OCI-LY7 (cell line): ENCODE data around the gene GAB4. TPM values are rescaled to one million over a fixed set of nuclear protein-coding genes. Genes with fewer than 3 reads are reported as not detected.

Experiments used
- BruUV-seq: library from RNA; stranded (reverse); fragments of 400-500 nt; replicated peaks from 2 replicates; lab custom pipeline; 2021; lab: Mats Ljungman, UMichigan
- CTCF ChIA-PET: fragments of 300-600 bp; sonication (Branson Sonifier 250); formaldehyde crosslinking; loops from one replicate; lab custom pipeline; 2022; ENCODE audit warnings: antibody characterized with exemption; ENCODE audit not compliant: unreplicated experiment; lab: Charles Lee
- POLR2A ChIA-PET: fragments of 300-600 bp; sonication (Branson Sonifier 250); formaldehyde crosslinking; loops from one replicate; lab custom pipeline; 2022; ENCODE audit warnings: antibody characterized with exemption; lab: Charles Lee
- DNase-seq: peaks from one replicate; pipeline ENCODE4 v3.0.0-alpha.2; 2015; ENCODE audit warnings: low spot score
- H2AFZ ChIP-seq: fragments of 200-600 bp; sonication (generic), shearing (Covaris generic); 2 replicates; pipeline ENCODE4 v1.6.1; 2014; ENCODE audit warnings: mild to moderate bottlenecking, antibody characterized with exemption, low read length, moderate library complexity
- H3K27ac ChIP-seq: fragments of 200-600 bp; sonication (generic); 2 replicates; pipeline ENCODE4 v1.5.1; 2014; ENCODE audit warnings: mixed run types, low read depth, mild to moderate bottlenecking, moderate library complexity, low read length, inconsistent platforms; ENCODE audit not compliant: poor library complexity, severe bottlenecking
- H3K36me3 ChIP-seq: fragments of 200-600 bp; sonication (generic); 2 replicates; pipeline ENCODE4 v1.6.1; 2014; ENCODE audit warnings: mild to moderate bottlenecking, antibody characterized with exemption, low read length, moderate library complexity, mixed read lengths; ENCODE audit not compliant: insufficient read depth
- H3K4me1 ChIP-seq: fragments of 200-600 bp; sonication (generic); 2 replicates; pipeline ENCODE4 v1.5.1; 2014; ENCODE audit warnings: mild to moderate bottlenecking, low read length; ENCODE audit not compliant: insufficient read depth, poor library complexity, severe bottlenecking
- H3K4me2 ChIP-seq: fragments of 200-600 bp; sonication (generic); 2 replicates; pipeline ENCODE4 v1.6.1; 2014; ENCODE audit warnings: mild to moderate bottlenecking, low read length
- H3K4me3 ChIP-seq: fragments of 200-600 bp; sonication (generic); 2 replicates; pipeline ENCODE4 v1.5.1; 2014; ENCODE audit warnings: mild to moderate bottlenecking, low read depth, low read length; ENCODE audit not compliant: poor library complexity, severe bottlenecking
- H3K79me2 ChIP-seq: fragments of 200-600 bp; sonication (generic); 2 replicates; pipeline ENCODE4 v1.6.1; 2016; ENCODE audit warnings: low read depth, mild to moderate bottlenecking, low read length, moderate library complexity, mixed read lengths; ENCODE audit not compliant: insufficient read depth
- H3K9me2 ChIP-seq: fragments of 200-600 bp; sonication (generic); 2 replicates; pipeline ENCODE4 v1.6.1; 2016; ENCODE audit warnings: mild to moderate bottlenecking, low read length, mixed read lengths; ENCODE audit not compliant: insufficient read depth
- H3K9me3 ChIP-seq: fragments of 200-600 bp; sonication (generic); 2 replicates; pipeline ENCODE4 v1.6.1; 2014; ENCODE audit warnings: mild to moderate bottlenecking, mixed run types, low read length, mixed read lengths
- H4K20me1 ChIP-seq: fragments of 200-600 bp; sonication (generic); 2 replicates; pipeline ENCODE4 v1.6.1; 2014; ENCODE audit warnings: mild to moderate bottlenecking, antibody characterized with exemption, low read length, moderate library complexity, mixed read lengths; ENCODE audit not compliant: insufficient read depth
- CTCF ChIP-seq: fragments of 200-600 bp; sonication (generic); conservative IDR thresholded peaks from 2 replicates; pipeline ENCODE4 v1.5.1; 2014; ENCODE audit warnings: mild to moderate bottlenecking, antibody characterized with exemption, low read length, moderate library complexity, mixed read lengths
- EZH2phosphoT487 ChIP-seq: fragments of 200-600 bp; sonication (generic); IDR thresholded peaks from 2 replicates; pipeline ENCODE4 v1.6.1; 2018; ENCODE audit warnings: low read depth, borderline replicate concordance, mild to moderate bottlenecking, mixed run types, antibody characterized with exemption, low read length, moderate library complexity, mixed read lengths
- intact Hi-C: fragments of 100-400 bp; cut with micrococcal nuclease; formaldehyde crosslinking; loops from one replicate; pipeline ENCODE4 v1.10.0; 2022; ENCODE audit not compliant: unreplicated experiment
- total RNA-seq, 2 experiments: library from RNA; depleted of rRNA in 1 of 2; stranded (reverse); fragments of >200 nt in 1 of 2; shearing (Covaris generic) in 1 of 2; gene quantifications; 2 replicates each; pipeline ENCODE4 v1.2.3, GENCODE V29; 2014 to 2022

The GAB4 gene
- total RNA-seq, 2 experiments from 2014 or later, result not detected

GRCh38 chr22:16960884-16961249, 47.2 kb downstream of the GAB4 start:
- H3K4me3 ChIP-seq, result no peak overlapping the region
- no peaks in the 10 kb centered on the region for H3K9me3 ChIP-seq
- H3K79me2 ChIP-seq, result no peaks in the 10 kb centered on the region
- TF ChIP-seq CTCF, result no peak
- no peak for TF ChIP-seq EZH2phosphoT487
- peaks cover 10% of the 10 kb centered on the region for H3K4me1 ChIP-seq
- ChIA-PET POLR2A (no interaction called here), CTCF (no interaction called here)
- no peak overlapping the region for H3K27ac ChIP-seq
- no peaks in the 10 kb centered on the region for H4K20me1 ChIP-seq
- no peaks in the 10 kb centered on the region for H3K9me2 ChIP-seq
- DNase-seq, result no peak
- H3K4me2 ChIP-seq, result no peak overlapping the region
- BruUV-seq, result no TSS peak
- intact Hi-C loops, result no loop called here
- H2AFZ ChIP-seq, result no peak overlapping the region
- H3K36me3 ChIP-seq, result no peaks in the 10 kb centered on the region

GRCh38 chr22:16960220-16960883, 47.7 kb downstream of the GAB4 start:
- CTCF ChIA-PET, result no interaction called here
- Histone ChIP-seq H3K4me1 (peaks cover 15% of the 10 kb centered on the region), H3K27ac (no peak overlapping the region), H3K4me3 (no peak overlapping the region), H3K79me2 (no peaks in the 10 kb centered on the region), H3K9me3 (no peaks in the 10 kb centered on the region), H3K4me2 (no peak overlapping the region), H3K36me3 (no peaks in the 10 kb centered on the region), H3K9me2 (no peaks in the 10 kb centered on the region), H4K20me1 (no peaks in the 10 kb centered on the region), H2AFZ (no peak overlapping the region)
- intact Hi-C loops, result no loop called here
- TF ChIP-seq EZH2phosphoT487, result no peak
- TF ChIP-seq CTCF, result no peak
- POLR2A ChIA-PET, result no interaction called here
- DNase-seq, result no peak
- BruUV-seq, result no TSS peak

- H3K9me3 ChIP-seq, result no peaks in the 10 kb centered on the region
- TF ChIP-seq CTCF (no peak), EZH2phosphoT487 (no peak)
- H3K36me3 ChIP-seq, result no peaks in the 10 kb centered on the region
- no peak overlapping the region for H3K27ac ChIP-seq
- no peaks in the 10 kb centered on the region for H3K79me2 ChIP-seq
- no peak overlapping the region for H2AFZ ChIP-seq
- peaks cover 15% of the 10 kb centered on the region for H3K4me1 ChIP-seq
- no peak overlapping the region for H3K4me2 ChIP-seq
- ChIA-PET CTCF (no interaction called here), POLR2A (no interaction called here)
- BruUV-seq, result no TSS peak
- intact Hi-C loops, result no loop called here
- DNase-seq, result no peak
- H4K20me1 ChIP-seq, result no peaks in the 10 kb centered on the region
- no peaks in the 10 kb centered on the region for H3K9me2 ChIP-seq
- H3K4me3 ChIP-seq, result no peak overlapping the region
These were observed 48.6 kb downstream of the GAB4 start for GRCh38 chr22:16959345-16959930.
